Vagina (tissue), 2 donors: ENCODE results near the gene HS3ST3B1.

Experiments
- POLR2A ChIP-seq, 2 donors: fragments of 450-650 bp; IDR thresholded peaks; one replicate each; pipeline ENCODE4 v1.6.1; 2017; ENCODE audit warnings: antibody characterized with exemption in 2 of 2, mild to moderate bottlenecking in 2 of 2, moderate library complexity in 2 of 2
- TF ChIP-seq, protein P1 (sequence below), 3 experiments: fragments of 450-650 bp in 2 of 3; fragments of 200-600 bp in 1 of 3; sonication (generic) in 1 of 3; IDR thresholded peaks; one replicate each; pipeline ENCODE4 v1.5.1; 2017 to 2019; ENCODE audit warnings: antibody characterized with exemption in 3 of 3, mild to moderate bottlenecking in 2 of 3, moderate library complexity in 2 of 3

DNA sequence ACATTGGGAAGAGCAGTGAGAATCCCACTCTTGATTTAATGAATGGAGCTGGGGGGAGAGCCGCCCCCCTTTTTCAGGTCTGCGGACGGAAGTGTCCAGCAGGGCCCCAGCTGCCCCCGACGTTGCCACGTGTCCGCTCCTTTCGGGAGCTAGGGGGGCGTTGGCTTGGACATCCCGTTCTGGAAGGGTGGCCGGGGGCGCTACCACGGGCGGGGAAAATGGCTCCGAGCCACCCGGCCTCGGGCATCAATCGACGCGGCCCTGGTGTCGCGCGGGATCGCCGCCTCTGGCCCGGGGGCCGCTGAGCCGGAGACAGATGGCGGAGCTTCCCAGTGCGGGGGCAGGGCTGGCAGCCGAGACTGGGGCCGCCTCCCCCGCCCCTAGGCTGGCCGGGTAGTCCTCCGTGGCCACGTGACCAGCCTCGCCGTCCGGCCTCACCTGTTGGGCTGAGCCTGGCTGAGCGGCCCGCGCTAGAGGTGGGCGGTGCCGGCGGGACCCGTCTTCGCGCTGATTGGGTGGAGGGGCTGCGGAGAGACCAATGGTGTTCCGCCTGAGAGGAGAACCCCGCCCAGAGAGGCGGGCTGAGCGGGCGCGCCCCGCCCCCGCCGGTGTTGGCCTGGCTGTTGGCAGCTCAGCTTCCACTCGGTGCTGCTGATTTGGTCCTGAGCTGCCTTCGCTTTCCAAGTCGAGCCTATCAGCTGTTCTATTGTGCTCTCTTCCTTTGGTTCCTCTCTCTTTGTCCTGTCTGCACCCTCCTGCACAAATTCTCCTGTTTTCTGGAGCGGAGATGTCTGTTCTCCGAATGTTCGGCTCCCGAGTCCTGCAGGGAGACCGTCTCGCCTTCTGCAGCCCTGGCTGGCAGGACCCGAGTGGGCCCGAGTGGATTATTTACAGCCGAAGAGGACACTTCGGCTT lies 8.3 kb downstream of the HS3ST3B1 start:
- no peak for TF ChIP-seq POLR2A (IDR thresholded peaks at IDR 0.05)
- TF ChIP-seq, protein P1, sequence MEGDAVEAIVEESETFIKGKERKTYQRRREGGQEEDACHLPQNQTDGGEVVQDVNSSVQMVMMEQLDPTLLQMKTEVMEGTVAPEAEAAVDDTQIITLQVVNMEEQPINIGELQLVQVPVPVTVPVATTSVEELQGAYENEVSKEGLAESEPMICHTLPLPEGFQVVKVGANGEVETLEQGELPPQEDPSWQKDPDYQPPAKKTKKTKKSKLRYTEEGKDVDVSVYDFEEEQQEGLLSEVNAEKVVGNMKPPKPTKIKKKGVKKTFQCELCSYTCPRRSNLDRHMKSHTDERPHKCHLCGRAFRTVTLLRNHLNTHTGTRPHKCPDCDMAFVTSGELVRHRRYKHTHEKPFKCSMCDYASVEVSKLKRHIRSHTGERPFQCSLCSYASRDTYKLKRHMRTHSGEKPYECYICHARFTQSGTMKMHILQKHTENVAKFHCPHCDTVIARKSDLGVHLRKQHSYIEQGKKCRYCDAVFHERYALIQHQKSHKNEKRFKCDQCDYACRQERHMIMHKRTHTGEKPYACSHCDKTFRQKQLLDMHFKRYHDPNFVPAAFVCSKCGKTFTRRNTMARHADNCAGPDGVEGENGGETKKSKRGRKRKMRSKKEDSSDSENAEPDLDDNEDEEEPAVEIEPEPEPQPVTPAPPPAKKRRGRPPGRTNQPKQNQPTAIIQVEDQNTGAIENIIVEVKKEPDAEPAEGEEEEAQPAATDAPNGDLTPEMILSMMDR (IDR thresholded peaks at IDR 0.05), result no peak
